OCI-LY1 (cell line): ENCODE results near the gene TMEM240.
"Not testable (repeated sequence)": the region's sequence is repeated elsewhere in the genome, so short reads cannot be mapped to it uniquely, and the experiment has no call there.

Source experiments
- H2AFZ ChIP-seq: fragments of 200-600 bp; sonication (generic), shearing (Covaris generic); 2 replicates; pipeline ENCODE4 v1.6.0; 2014; ENCODE audit warnings: antibody characterized with exemption, mild to moderate bottlenecking, low read length
- H3F3A ChIP-seq: fragments of 200-600 bp; sonication (generic), shearing (Covaris generic); 2 replicates; pipeline ENCODE4 v1.6.0; 2014; ENCODE audit warnings: mild to moderate bottlenecking, antibody characterized with exemption, low read length, moderate library complexity; ENCODE audit not compliant: insufficient read depth
- H3K27ac ChIP-seq: fragments of 200-600 bp; sonication (generic); 2 replicates; pipeline ENCODE4 v1.5.1; 2014; ENCODE audit warnings: low read length, mixed run types, mild to moderate bottlenecking, low read depth; ENCODE audit not compliant: poor library complexity, severe bottlenecking
- H3K27me3 ChIP-seq: fragments of 200-600 bp; sonication (generic); 2 replicates; pipeline ENCODE4 v1.6.0; 2014; ENCODE audit warnings: antibody characterized with exemption, mild to moderate bottlenecking, low read length, moderate library complexity; ENCODE audit not compliant: insufficient read depth
- H3K36me3 ChIP-seq: fragments of 200-600 bp; sonication (generic); 2 replicates; pipeline ENCODE4 v1.6.1; 2014; ENCODE audit warnings: mild to moderate bottlenecking, antibody characterized with exemption, low read length, moderate library complexity, mixed read lengths; ENCODE audit not compliant: insufficient read depth
- H3K4me1 ChIP-seq: fragments of 200-600 bp; sonication (generic); 2 replicates; pipeline ENCODE4 v1.5.1; 2014; ENCODE audit warnings: mild to moderate bottlenecking, low read length, moderate library complexity; ENCODE audit not compliant: insufficient read depth, severe bottlenecking
- H3K4me2 ChIP-seq: fragments of 200-600 bp; sonication (generic), shearing (Covaris generic); 2 replicates; pipeline ENCODE4 v1.6.1; 2014; ENCODE audit warnings: low read length
- H3K4me3 ChIP-seq: fragments of 200-600 bp; sonication (generic); 2 replicates; pipeline ENCODE4 v1.5.1; 2014; ENCODE audit warnings: low read length, low read depth, mild to moderate bottlenecking, mixed read lengths; ENCODE audit not compliant: poor library complexity, severe bottlenecking
- H3K79me2 ChIP-seq: fragments of 200-600 bp; shearing (Covaris generic); 2 replicates; pipeline ENCODE4 v1.6.1; 2016; ENCODE audit warnings: mixed run types, low read length, mixed read lengths; ENCODE audit not compliant: insufficient read depth
- H3K9ac ChIP-seq: fragments of 200-600 bp; sonication (generic), shearing (Covaris generic); 2 replicates; pipeline ENCODE4 v1.6.1; 2014; ENCODE audit warnings: mild to moderate bottlenecking, low read length, mixed read lengths
- H3K9me2 ChIP-seq: fragments of 200-600 bp; sonication (generic), shearing (Covaris generic); 2 replicates; pipeline ENCODE4 v1.6.1; 2014; ENCODE audit warnings: low read depth, mild to moderate bottlenecking, low read length, mixed read lengths
- H3K9me3 ChIP-seq: fragments of 200-600 bp; shearing (Covaris generic); 2 replicates; pipeline ENCODE4 v1.6.1; 2014; ENCODE audit warnings: low read length, mixed read lengths
- H4K20me1 ChIP-seq: fragments of 200-600 bp; sonication (generic), shearing (Covaris generic); 2 replicates; pipeline ENCODE4 v1.6.0; 2016; ENCODE audit warnings: mild to moderate bottlenecking, low read length; ENCODE audit not compliant: insufficient read depth
- CTCF ChIP-seq: fragments of 200-600 bp; sonication (generic), shearing (Covaris generic); IDR thresholded peaks from 2 replicates; pipeline ENCODE4 v1.5.1; 2017; ENCODE audit warnings: mild to moderate bottlenecking, antibody characterized with exemption, low read length, moderate library complexity, mixed read lengths
- EZH2 ChIP-seq: fragments of 200-600 bp; sonication (generic), shearing (Covaris generic); IDR thresholded peaks from 2 replicates; pipeline ENCODE4 v1.8.0; 2017; ENCODE audit warnings: borderline replicate concordance, mixed run types, mild to moderate bottlenecking, antibody characterized with exemption, low read length, moderate library complexity, mixed read lengths

The TMEM240 gene

DNA sequence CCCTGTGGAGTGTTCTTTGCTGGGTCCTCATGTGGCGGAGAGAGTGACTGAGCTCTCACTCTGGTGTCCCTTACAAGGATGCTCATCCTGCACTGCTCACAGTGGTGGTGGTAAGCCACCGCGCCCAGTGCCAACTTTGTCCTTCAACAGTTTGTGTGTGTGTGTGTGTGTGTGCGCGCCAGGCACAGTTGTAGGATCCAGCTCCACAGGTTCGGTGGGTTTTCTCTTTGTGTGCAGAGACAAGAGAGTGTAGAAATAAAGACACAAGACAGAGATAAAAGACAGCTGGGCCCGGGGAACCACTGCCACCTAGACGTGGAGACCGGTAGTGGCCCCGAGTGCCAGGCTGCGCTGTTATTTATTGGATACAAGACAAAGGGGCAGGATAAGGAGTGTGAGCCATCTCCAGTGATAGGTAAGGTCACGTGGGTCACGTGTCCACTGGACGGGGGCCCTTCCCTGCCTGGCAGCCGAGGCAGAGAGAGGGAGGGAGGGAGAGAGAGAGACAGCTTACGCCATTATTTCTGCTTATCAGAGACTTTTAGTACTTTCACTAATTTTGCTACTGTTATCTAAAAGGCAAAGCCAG, 35.6 kb downstream of the TMEM240 start:
- H3K27ac ChIP-seq: peak overlapping the region; percentile 60
- H3K36me3 ChIP-seq: not testable (repeated sequence)

GRCh38 chr1:1495461-1495975, 44.9 kb downstream of the TMEM240 start:
- not testable (repeated sequence) for H3K9me3 ChIP-seq, H4K20me1 ChIP-seq, H3K4me2 ChIP-seq, H3K27me3 ChIP-seq, H2AFZ ChIP-seq, H3K9ac ChIP-seq, H3F3A ChIP-seq, H3K27ac ChIP-seq, H3K79me2 ChIP-seq, H3K9me2 ChIP-seq, H3K4me1 ChIP-seq, H3K4me3 ChIP-seq
- H3K36me3 ChIP-seq: peaks cover 47% of the 10 kb centered on the region

More for the DNA sequence above, 35.6 kb downstream of the TMEM240 start:
- peak overlapping the region; percentile 55 for H3K4me2 ChIP-seq
- not testable (repeated sequence) for H4K20me1 ChIP-seq, H3K79me2 ChIP-seq, H3K4me1 ChIP-seq, H3K9me2 ChIP-seq, H2AFZ ChIP-seq, H3F3A ChIP-seq, H3K9me3 ChIP-seq, H3K27me3 ChIP-seq
- peak; percentile 61 for TF ChIP-seq CTCF
- H3K4me3 ChIP-seq: peak overlapping the region; percentile 41
- H3K9ac ChIP-seq: peak overlapping the region; percentile 39; the same call in 1 of the 2 replicates

- H3K36me3 ChIP-seq: peaks cover 59% of the 10 kb centered on the region
- H4K20me1 ChIP-seq, H3K4me3 ChIP-seq, H3K9me2 ChIP-seq, H3K9me3 ChIP-seq, H3K27me3 ChIP-seq, H3K79me2 ChIP-seq, H3K9ac ChIP-seq, H3K4me1 ChIP-seq, H2AFZ ChIP-seq, H3K27ac ChIP-seq, H3F3A ChIP-seq, H3K4me2 ChIP-seq: not testable (repeated sequence)
Measured at GRCh38 chr1:1494311-1494710, 46.1 kb downstream of the TMEM240 start.

- Histone ChIP-seq H2AFZ (no peak overlapping the region), H3K4me2 (no peak overlapping the region), H3F3A (no peaks in the 10 kb centered on the region), H3K9me2 (no peaks in the 10 kb centered on the region), H3K36me3 (peaks cover 80% of the 10 kb centered on the region), H3K4me3 (no peak overlapping the region), H3K4me1 (no peaks in the 10 kb centered on the region), H4K20me1 (no peaks in the 10 kb centered on the region), H3K79me2 (no peaks in the 10 kb centered on the region), H3K9ac (no peak overlapping the region), H3K27me3 (no peaks in the 10 kb centered on the region), H3K9me3 (no peaks in the 10 kb centered on the region), H3K27ac (no peak overlapping the region)
- TF ChIP-seq CTCF (no peak), EZH2 (no peak)
Measured at GRCh38 chr1:1491601-1492000, 48.8 kb downstream of the TMEM240 start.
